Measurements from ENCODE around the gene VPS13D.

VPS13D gene

GRCh38 chr1:12435639-12436344 is 206.0 kb downstream of the VPS13D start:
- TF ChIP-seq CTCF (IDR thresholded peaks at IDR 0.05; ENCODE audit: low read depth, low read length): no peak
- peak; percentile 55 to 80 for DNase-seq (ENCODE audit: low read depth in 2 of 2)
- no peak overlapping the region for H3K4me3 ChIP-seq (replicated peaks in 1 of 2; ENCODE audit: low read depth in 2 of 2, low read length in 2 of 2)

- no peak for TF ChIP-seq CTCF (IDR thresholded peaks at IDR 0.05; ENCODE audit: low read depth, low read length)
- no peak overlapping the region for H3K4me3 ChIP-seq (replicated peaks in 1 of 2; ENCODE audit: low read depth in 2 of 2, low read length in 2 of 2)
- no peak for DNase-seq (ENCODE audit: low read depth in 2 of 2)
Observed at GRCh38 chr1:12436345-12436658, 206.5 kb downstream of the VPS13D start.

GRCh38 chr1:12436817-12437599 is 207.2 kb downstream of the VPS13D start:
- peak; percentile 33 to 80 for DNase-seq (ENCODE audit: low read depth in 2 of 2)
- H3K4me3 ChIP-seq (replicated peaks in 1 of 2; ENCODE audit: low read depth in 2 of 2, low read length in 2 of 2): no peak overlapping the region
- TF ChIP-seq CTCF (IDR thresholded peaks at IDR 0.05; ENCODE audit: low read depth, low read length): no peak

GRCh38 chr1:12437629-12438028 is 207.8 kb downstream of the VPS13D start:
- H3K4me3 ChIP-seq (replicated peaks in 1 of 2; ENCODE audit: low read depth in 2 of 2, low read length in 2 of 2): no peak overlapping the region
- DNase-seq (ENCODE audit: low read depth in 2 of 2): no peak
- TF ChIP-seq CTCF (IDR thresholded peaks at IDR 0.05; ENCODE audit: low read depth, low read length): no peak

- peak in 1 of 2 donors; percentile 29 for DNase-seq (ENCODE audit: low read depth in 2 of 2)
- H3K4me3 ChIP-seq (replicated peaks in 1 of 2; ENCODE audit: low read depth in 2 of 2, low read length in 2 of 2): no peak overlapping the region
- TF ChIP-seq CTCF (IDR thresholded peaks at IDR 0.05; ENCODE audit: low read depth, low read length): no peak
Observed at GRCh38 chr1:12438349-12438924, 208.6 kb downstream of the VPS13D start.

- no peak for DNase-seq (ENCODE audit: low read depth in 2 of 2)
- no peak for TF ChIP-seq CTCF (IDR thresholded peaks at IDR 0.05; ENCODE audit: low read depth, low read length)
- no peak overlapping the region for H3K4me3 ChIP-seq (replicated peaks in 1 of 2; ENCODE audit: low read depth in 2 of 2, low read length in 2 of 2)
Observed at GRCh38 chr1:12439073-12439472, 209.2 kb downstream of the VPS13D start.
